GM19467 (cell line): ENCODE measurements around the gene TMEM198.

Experiments used
- ATAC-seq: cut with Tn5 transposase; IDR thresholded peaks from one replicate; pipeline ENCODE4 v1.9.1; 2021; ENCODE audit warnings: mild to moderate bottlenecking, moderate library complexity; ENCODE audit not compliant: unreplicated experiment

TMEM198 gene, protein sequence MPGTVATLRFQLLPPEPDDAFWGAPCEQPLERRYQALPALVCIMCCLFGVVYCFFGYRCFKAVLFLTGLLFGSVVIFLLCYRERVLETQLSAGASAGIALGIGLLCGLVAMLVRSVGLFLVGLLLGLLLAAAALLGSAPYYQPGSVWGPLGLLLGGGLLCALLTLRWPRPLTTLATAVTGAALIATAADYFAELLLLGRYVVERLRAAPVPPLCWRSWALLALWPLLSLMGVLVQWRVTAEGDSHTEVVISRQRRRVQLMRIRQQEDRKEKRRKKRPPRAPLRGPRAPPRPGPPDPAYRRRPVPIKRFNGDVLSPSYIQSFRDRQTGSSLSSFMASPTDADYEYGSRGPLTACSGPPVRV

DNA sequence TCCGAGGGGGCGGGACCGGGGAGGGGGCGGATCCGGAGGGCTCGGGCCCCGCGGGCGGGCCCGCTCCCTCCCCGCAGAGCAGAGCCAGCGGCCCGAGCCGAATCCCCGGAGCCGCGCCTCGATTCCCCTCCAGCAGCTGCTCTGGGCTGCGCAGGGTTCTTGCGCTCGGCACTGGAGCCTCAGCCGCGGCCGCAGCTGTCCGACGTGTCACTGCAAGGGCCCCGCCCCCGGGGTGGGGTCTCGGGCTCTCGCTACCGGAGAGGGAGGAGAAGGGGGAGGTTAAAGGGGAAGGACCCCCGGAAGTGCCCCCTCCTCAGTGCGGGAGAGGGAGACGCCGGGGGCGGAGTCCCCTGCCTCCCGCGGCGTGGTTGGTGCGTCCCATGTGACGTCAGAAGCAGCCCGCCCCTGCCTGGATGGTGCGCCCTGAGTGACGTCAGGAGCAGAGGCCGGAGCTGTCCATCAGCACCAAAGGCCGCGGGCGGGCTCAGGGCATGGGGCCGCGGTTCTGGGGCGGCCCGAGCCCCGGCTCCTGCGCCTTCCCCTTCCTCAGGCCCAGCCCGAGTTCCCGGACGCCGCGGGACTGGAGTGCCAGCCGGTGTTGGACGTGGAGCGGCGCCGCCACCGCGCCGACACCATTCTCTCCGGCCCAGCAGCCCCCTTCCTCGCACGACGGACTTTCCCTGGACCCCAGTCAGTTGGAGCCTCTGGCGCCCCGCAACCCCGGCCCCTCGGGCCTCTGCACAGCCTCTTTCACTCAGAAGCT lies at the start of gene TMEM198, which contains the start of gene CHPF:
Gene TMEM198, plus strand, starts transcription at position 433 of the 763 bp plus-strand sequence. CDS start 700 bp downstream, outside the sequence.
Gene CHPF, minus strand, starts transcription at position 214 of the 763 bp plus-strand sequence. CDS start 271 bp downstream, outside the sequence.
- peak; percentile 73 for ATAC-seq

DNA sequence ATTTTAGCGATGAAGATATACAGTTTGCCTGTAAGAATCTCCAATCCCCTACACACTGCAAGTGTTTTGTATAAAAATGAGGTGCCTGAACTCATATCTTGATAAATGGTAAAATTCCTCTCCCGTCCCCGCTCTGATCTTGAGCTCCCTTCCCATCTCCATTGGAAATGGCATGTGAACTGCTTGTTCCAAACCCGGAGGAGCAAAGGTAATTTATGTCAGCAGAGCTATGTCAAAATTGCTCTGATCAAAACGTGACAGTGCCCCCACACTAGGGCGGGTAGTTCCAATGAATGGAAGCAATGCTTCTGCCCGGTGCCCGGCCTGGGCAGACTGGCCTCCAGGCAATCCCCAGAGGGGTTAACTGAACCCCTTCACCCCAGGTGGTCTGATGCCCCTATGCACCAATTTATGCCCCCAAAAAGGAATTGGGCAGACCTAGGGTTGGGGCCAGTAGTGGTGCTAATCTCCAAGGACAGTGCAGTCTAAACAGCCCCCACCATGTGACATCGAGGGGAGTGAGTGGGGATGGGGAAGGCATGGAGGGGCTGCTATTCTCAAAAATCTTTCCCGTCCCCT lies 48.8 kb upstream of the TMEM198 start:
- no peak for ATAC-seq

DNA sequence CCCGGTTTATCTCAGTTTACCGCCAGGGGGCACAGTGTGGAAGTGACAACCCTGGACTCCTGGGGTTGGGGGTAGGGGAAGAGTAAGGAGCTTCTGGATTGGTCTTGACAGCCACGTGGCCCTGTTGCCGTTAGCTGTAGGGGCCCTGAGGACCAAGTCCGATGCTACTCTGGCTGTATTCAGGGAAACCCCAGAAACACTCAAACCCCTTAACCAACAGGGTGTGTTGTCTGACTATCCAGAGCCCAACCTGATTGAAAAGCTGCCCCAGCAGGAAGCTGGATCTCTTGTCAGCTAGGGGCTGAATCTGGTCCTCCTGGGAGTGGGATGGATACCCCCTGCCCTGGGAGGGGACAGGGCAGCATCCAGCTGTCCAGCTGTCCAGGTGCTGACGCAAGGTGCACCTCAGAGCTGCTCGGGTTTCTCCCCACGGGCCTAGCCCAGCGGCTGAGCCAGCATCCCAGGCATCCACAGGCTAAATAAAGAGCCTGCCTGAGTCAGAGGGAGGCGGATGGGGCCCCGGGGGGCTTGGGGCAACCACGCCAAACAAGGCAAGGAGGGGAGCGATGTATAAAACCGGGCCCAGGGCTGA lies 48.2 kb upstream of the TMEM198 start:
- no peak for ATAC-seq

DNA sequence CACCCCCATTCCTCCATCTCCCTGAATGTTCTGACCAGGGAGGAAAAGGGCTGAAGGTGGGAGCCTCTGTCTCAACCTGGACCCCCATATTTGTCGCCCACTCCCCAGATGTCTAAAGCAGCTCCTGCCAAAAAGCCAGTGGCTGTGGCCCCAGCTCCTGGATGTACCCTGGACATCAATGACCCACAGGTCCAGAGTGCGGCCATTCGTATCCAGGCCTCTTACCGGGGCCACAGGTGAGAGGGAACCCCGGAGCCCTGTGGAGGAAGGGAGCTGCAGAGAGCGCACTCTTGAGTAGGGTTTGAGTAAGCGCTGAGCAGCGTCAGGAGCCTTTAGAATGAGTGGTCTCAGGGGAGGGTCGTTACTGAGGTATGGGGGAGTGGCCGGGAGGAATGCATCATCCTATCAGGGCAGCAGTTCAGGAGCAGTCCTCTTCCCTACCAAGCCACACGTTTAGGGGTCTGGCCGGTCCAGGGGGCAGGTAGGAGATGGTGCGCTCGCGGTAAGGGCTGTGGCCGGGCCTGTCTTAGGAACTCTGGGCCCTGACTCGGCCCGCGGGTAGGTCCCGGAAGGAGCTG lies 47.5 kb upstream of the TMEM198 start:
- no peak for ATAC-seq

DNA sequence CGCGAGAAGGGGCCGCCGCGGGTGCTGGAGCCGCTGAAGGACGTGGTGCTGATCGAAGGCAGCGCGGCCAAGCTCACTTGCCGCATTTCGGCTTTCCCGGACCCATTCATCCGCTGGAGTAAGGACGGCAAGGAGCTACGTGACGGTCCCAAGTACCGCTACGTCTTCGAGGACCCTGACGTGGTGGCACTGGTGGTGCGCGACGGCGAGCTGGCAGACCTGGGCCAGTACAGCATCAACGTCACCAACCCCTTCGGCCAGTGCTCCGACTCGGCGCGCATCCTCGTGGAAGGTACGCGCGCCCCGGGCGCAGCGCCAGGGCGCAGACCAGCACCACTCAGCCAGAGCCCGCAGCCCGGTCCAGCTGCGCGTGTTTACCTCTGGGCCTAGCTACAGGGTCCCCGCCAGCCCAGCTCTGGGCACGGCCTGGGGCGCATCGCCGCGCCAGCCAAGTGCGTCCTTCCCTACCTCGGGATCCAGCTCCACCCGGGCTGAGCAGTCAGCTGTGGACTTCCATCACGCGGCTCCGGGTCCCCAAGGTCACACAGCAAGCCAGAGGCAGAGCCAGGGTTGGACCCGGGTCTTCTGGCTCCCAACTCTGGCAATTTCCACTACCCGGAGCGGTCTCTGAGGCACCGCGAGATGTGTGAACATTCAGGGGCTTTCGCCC lies 46.9 kb upstream of the TMEM198 start:
- no peak for ATAC-seq

DNA sequence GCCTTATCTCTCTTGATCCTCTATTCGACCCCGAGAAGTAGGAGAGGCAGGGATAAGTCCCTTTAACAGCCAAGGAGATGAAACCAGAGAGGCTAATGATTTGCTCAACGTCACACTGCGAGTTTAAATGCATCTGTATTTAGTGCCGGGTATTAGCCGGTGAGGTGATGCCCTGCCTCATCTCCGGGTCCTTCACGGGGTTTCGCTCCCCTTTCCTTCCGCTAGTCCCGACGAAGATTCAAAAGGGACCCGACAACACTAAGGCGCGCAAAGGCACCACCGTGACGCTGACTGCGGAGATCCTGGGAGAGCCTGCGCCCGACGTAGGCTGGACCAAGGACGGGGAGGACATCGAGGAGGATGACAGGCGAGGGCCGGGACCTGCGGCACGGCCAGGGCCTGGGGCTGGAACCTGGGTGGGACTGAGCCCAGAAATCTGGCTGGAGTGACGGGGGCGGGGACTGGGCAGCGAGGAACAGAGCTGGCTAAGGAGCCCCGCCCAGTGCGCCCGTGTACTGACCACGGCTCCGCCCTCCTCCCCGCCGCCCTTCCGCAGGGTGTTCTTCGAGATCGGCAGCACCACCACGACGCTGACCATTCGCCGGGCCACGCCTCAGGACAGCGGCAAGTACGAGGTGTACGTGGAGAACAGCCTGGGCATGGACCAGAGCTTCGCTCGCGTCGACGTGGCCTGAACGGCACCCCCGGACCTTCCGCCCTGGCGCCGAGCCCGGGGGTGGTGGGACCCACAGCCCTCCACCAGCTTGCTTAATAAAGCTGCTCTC lies 46.1 kb upstream of the TMEM198 start:
- ATAC-seq, result no peak

DNA sequence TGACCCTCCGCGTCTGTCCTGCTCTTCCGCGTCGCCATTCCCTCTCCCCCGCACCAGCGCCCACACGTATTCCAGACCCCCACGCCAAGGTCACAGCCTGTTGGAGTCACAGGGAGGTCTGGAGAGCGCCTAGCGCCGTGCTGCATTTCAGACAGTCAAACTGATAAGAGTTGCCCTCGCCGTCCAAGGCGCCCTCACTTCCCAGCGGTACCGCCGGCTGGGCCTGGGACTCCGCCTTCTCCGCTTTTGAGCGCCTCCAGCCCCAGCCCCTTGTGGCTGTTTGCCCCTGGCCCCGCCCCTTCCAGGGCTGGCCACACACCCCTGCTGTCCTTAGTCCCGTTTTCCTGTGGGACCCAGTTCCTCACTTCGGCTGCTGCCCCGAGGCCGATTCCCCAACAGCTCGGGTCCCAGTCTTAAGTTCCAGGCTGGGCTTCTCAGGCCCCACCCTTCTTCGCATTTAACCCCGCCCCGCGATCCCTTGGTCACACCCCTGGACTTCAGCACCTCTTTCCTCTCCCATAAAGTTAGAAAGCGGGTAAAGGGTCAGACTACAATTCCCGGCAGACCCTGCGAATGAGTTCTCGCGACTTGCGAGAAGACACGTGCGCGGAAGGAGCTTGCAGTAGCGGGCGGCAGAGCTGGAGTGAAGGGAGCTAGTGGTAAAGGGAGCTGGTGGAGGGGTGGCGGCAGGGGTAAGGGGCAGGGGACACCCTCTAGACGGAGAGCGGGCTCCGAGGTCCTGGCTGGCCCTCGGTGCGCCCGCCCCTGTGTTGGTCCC lies 45.4 kb upstream of the TMEM198 start, which contains the start of gene GMPPA:
Gene GMPPA, plus strand, starts transcription at position 612 of the 778 bp plus-strand sequence. CDS start 1,085 bp downstream, outside the sequence.
- ATAC-seq, result peak; percentile 95

DNA sequence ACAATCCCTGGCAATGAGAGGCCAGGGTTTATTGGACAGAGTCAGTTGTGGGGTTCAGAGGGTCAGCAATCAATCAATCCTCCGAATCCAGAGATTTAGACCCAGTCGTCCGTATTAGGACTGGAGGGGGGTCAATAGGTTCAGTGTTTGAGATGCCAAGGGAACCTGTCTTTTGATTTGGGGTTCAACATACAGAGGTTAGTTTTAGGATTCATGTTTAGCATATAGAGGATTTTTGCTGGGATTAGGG lies 44.8 kb upstream of the TMEM198 start:
- ATAC-seq, result no peak

DNA sequence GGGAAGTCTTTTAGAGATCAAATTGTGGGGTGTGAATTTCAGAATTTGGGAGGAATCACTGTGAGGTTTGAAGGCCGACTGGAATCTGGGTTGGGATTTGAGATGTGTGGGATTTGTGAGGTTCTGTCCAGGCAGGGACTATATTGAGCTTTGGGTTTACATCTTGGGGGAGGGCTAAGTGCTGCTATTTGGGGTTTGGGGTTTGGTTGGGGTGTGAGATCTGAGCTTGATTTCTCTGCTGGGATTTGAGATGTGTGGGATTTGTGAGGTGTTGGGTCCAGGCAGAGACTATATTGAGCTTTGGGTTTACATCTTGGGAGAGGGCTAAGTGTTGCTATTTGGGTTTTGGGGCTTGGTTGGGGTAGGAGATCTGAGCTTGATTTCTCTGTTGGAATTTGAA lies 44.3 kb upstream of the TMEM198 start:
- no peak for ATAC-seq

DNA sequence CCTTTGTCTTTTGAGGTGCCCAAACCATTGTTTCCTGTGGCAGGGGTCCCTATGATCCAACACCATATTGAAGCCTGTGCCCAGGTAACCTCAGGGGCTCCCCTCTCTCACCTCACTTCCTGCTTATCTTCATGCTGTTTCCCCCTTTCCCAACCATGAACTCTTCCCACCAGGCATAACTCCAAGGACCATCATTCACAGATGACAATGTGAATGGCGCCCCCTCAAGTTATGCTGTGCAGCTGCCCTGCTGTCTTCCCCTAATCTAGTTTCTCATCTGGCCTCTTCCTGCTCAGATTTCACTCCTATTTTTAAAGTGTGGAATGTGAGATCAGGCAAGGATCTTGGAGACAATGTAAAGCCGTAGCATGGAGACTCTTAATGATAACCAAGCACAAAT lies 43.7 kb upstream of the TMEM198 start:
- no peak for ATAC-seq

DNA sequence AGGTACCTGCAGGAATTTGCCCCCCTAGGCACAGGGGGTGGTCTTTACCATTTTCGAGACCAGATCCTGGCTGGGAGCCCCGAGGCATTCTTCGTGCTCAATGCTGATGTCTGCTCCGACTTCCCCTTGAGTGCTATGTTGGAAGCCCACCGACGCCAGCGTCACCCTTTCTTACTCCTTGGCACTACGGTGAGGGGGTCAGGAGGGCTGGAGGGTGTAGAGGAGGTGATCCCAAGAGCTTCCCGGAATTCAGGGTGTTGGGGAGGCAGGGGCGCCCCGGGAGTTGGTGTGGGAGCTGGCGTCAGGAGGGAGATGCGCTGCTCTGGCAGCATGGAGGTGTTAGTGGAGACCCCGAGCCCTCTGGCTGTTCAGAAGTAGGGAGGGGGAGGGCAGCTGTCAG lies 42.0 kb upstream of the TMEM198 start:
- ATAC-seq, result no peak

DNA sequence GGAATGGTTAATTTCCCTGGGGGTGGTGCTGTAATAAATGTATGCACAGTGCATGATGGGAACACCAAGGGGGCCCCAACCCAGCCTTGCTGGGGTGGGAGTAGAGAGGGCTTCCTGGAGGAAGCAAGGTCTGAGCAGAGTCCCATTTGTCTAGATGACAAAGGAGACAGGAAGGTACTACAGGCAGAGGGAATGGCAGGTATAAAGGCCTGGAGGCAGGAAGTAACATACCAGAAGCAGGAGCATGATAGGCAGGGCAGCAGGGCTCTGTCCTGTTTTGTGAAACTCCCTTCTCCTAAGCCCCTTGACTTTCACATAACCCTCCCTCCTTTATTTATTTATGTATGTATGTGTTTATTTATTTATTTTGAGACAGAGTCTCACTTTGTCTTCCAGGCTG lies 41.2 kb upstream of the TMEM198 start:
- no peak for ATAC-seq

DNA sequence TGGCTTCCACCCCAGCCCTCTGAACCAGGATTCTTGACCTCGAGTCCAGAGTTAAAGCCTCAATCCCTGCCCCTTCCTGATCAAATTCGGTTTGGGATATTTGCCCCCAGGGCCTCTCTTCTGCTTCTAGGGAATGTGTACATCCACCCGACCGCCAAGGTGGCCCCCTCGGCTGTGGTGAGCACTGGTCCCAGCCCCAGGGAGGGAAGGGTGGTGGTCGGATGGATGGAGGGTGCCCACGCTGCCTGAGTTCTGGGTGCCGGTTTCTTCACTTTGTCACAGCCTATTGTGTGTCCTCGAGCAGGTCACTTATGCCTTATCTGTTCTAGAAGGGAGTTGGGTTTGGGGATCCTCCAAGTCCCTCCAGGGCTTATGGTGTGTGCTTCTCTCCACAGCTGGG lies 38.2 kb upstream of the TMEM198 start:
- no peak for ATAC-seq

DNA sequence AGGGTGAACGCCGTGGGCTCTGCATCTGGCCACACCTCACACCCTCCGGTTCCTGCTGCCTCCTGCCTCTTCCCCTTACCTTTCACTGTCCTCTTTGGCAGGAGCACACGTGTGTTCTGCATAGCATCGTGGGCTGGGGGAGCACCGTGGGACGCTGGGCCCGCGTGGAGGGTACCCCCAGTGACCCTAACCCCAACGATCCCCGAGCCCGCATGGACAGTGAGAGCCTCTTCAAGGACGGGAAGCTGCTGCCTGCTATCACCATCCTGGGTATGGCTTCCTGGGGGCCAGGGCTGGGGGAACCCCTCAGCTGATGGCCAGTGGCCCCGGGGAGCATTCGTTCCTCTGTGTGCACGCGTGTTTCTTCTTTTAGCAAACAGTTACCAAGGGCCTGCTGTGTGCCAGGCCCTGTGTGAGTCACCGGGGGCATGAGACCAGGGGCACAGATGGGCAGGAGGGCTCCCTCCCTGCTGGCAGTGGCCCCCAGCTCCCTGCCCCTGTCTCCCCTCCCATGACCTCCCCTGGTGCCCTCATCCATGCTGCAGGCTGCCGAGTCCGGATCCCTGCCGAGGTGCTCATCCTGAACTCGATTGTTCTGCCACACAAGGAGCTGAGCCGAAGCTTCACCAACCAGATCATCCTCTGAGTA lies 37.6 kb upstream of the TMEM198 start:
- ATAC-seq, result no peak

DNA sequence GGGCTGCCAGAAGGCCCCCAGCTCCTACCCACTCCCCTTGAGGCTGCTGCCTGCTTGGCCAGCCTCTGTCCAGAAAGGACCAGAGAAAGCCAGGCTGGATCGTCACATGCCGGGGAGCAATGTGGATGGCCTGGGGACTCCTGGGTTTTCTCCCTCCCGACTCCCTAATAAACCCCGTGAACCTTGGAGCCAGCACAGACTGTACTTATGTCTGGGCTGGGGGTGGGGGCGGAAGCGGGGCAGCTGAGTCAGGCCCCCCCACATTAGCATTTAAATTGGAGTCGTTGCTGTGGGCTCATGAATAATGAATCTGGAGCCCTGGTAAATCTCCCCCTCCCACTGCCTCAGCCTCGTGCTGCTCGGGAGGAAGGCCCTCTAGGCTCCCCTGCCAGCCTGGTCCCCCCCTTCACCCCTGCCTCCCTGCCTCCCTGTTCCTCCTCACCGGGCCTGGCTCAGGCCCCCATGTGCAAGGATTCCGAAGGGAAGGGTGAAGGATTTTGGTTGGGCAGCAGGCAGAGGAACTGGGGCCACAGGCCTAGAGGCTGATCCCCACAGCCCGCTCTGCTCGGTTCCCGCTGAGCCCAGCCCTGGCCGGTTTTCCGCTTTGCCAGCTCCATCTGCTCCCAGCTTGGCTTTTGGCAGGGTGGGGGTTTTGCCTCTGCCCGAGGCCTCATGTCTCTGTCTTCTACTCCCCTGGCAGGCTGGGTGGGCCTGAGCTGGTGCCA lies 36.9 kb upstream of the TMEM198 start:
- ATAC-seq, result no peak

DNA sequence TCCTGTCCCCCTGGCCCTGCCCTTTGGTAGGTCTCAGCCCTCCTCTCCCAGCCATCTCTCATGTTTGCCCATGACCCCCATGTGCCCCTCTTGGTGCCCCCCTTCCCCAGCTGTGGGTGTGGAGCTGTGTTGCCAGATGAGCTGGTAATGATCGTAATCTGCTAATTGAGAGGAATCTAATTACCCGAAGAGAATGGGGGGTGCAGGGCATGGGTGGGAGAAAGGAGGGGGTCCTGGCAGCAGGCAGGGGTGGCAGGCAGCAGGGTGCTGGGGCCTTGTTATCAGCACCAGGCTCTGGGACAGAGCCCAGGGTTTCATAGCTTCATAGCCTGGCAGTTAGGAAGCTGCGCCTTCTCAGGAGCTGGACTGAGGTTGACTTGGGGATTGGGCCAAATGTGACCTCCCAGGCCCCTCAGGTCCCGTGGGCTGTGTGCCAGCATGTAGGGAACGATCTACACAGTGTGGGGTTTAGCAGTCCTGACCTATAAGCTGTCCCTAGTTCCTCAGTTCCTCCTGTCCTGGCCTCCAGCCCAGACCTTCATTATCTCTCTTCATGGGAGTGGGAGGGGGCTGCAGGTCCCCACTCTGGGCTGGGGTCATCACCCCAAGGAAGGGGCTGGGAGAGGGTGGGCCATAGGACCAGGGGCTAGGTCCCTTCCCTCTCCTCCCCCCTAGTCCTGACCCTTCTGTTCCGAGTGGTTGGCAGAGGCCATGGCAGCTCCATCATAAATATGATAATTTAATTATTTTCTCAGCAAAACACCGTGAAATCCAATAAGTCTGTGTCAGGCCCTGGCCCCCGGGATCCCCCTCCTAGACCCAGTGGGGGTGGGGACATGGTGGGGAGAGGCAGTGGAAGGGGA lies 36.0 kb upstream of the TMEM198 start:
- ATAC-seq, result no peak

DNA sequence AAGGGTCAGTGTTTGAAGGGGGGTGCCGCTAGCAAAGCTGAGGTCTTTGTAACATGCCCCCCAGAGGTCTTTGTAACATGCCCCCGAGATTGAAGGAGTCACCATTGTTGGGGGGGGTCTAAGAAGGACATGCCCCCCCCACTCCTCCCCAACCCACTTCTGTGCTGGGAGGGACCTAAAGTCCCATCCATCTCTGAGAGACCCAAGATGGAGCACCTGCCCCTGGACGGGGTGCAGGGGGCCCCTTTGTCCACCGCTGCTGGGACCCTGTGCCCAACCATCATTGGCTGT lies 35.4 kb upstream of the TMEM198 start:
- ATAC-seq, result no peak
